Keratinocyte (primary cell): Measurements from ENCODE around the gene PLXND1. TPM values are rescaled to one million over a fixed set of nuclear protein-coding genes. Genes with fewer than 3 reads are reported as not detected.

ENCODE experiments used
- DNase-seq: peaks from one replicate; pipeline ENCODE4 v3.0.0-alpha.2; 2011; ENCODE audit warnings: low read depth, missing footprints, low spot score
- FAIRE-seq: peaks from 2 replicates; lab custom pipeline; 2011; peaks lifted over from hg19 to GRCh38; lab: Jason Lieb, UNC
- H2AFZ ChIP-seq: 2 replicates; pipeline ENCODE4 v1.6.0; 2012; ENCODE audit warnings: low read length, control low read depth, inconsistent platforms; ENCODE audit not compliant: control insufficient read depth
- H3K27ac ChIP-seq: 2 replicates; pipeline ENCODE4 v1.5.1; 2011; ENCODE audit warnings: low read length; ENCODE audit not compliant: control insufficient read depth, insufficient read depth
- H3K27me3 ChIP-seq: 3 replicates; pipeline ENCODE4 v1.6.0; 2011; ENCODE audit warnings: low read length; ENCODE audit not compliant: control insufficient read depth, insufficient read depth; ENCODE audit errors: extremely low read depth
- H3K36me3 ChIP-seq, 2 experiments: 2 replicates in 1 of 2; 3 replicates in 1 of 2; pipeline ENCODE4 v1.5.1; 2011; ENCODE audit warnings: low read length in 2 of 2, mild to moderate bottlenecking in 1 of 2; ENCODE audit not compliant: control insufficient read depth in 2 of 2, insufficient read depth in 2 of 2; ENCODE audit errors: extremely low read depth in 1 of 2
- H3K4me1 ChIP-seq: 3 replicates; pipeline ENCODE4 v1.5.1; 2011; ENCODE audit warnings: low read length; ENCODE audit not compliant: control insufficient read depth, insufficient read depth; ENCODE audit errors: extremely low read depth
- H3K4me2 ChIP-seq: 3 replicates; pipeline ENCODE4 v1.6.0; 2011; ENCODE audit warnings: low read depth, low read length; ENCODE audit not compliant: control insufficient read depth, insufficient read depth; ENCODE audit errors: extremely low read depth
- H3K4me3 ChIP-seq, 3 experiments: fragments of 200-600 bp in 1 of 3; sonication (generic) in 1 of 3; 2 replicates in 2 of 3; 3 replicates in 1 of 3; pipeline ENCODE4 v1.5.1; 2011 to 2016; ENCODE audit warnings: low read length in 3 of 3, mild to moderate bottlenecking in 3 of 3, control low read depth in 2 of 3, inconsistent platforms in 1 of 3, low read depth in 1 of 3, mixed read lengths in 1 of 3, mixed run types in 1 of 3, moderate library complexity in 1 of 3; ENCODE audit not compliant: control insufficient read depth in 2 of 3, insufficient read depth in 2 of 3; ENCODE audit errors: extremely low read depth in 1 of 3
- H3K79me2 ChIP-seq: 2 replicates; pipeline ENCODE4 v1.6.0; 2012; ENCODE audit warnings: low read length; ENCODE audit not compliant: control insufficient read depth, insufficient read depth
- H3K9ac ChIP-seq: 3 replicates; pipeline ENCODE4 v1.6.0; 2011; ENCODE audit warnings: low read length; ENCODE audit not compliant: control insufficient read depth, insufficient read depth; ENCODE audit errors: extremely low read depth
- H3K9me1 ChIP-seq: 3 replicates; pipeline ENCODE4 v1.6.0; 2011; ENCODE audit warnings: low read length; ENCODE audit not compliant: control insufficient read depth, insufficient read depth; ENCODE audit errors: extremely low read depth
- H3K9me3 ChIP-seq: 2 replicates; pipeline ENCODE4 v1.5.1; 2012; ENCODE audit warnings: low read depth, low read length; ENCODE audit not compliant: control insufficient read depth
- H4K20me1 ChIP-seq: 3 replicates; pipeline ENCODE4 v1.6.0; 2011; ENCODE audit warnings: low read length; ENCODE audit not compliant: control insufficient read depth, insufficient read depth; ENCODE audit errors: extremely low read depth
- CTCF ChIP-seq, 3 experiments: IDR thresholded peaks in 1 of 3; conservative IDR thresholded peaks in 1 of 3; optimal IDR thresholded peaks in 1 of 3; 2 replicates in 2 of 3; 3 replicates in 1 of 3; pipeline versions ENCODE3 to v1.5.1; 2011; ENCODE audit warnings: low read length in 3 of 3, mild to moderate bottlenecking in 3 of 3, moderate library complexity in 2 of 3, control low read depth in 1 of 3, inconsistent platforms in 1 of 3; ENCODE audit not compliant: insufficient read depth in 2 of 3; ENCODE audit errors: extremely low read depth in 1 of 3
- EZH2 ChIP-seq: IDR thresholded peaks from one replicate; pipeline ENCODE4 v1.6.1; 2012; ENCODE audit warnings: inconsistent platforms, mild to moderate bottlenecking, low read length, moderate library complexity
- dilution Hi-C: fragments of 300-500 bp; cut with MboI; formaldehyde crosslinking; loops from one replicate; pipeline ENCODE4 v1.7.0; 2020; ENCODE audit warnings: low sequenced_read_pairs; ENCODE audit not compliant: extremely low pct_ligation_motif_present
- polyA plus RNA-seq, 5 experiments: library from polyadenylated mRNA; depleted of rRNA in 3 of 5; stranded (reverse) in 3 of 5; stranded (forward) in 1 of 5; unstranded in 1 of 5; fragments of >200 nt; gene quantifications; 1 replicate in 1 of 5; 2 replicates in 3 of 5; 3 replicates in 1 of 5; pipeline versions ENCODE4 v1.2.1 to v1.2.3, GENCODE V29; 2011 to 2012; ENCODE audit warnings: missing spikeins in 2 of 5, low read depth in 1 of 5, low replicate concordance in 1 of 5

PLXND1 gene
- polyA plus RNA-seq, 1 donor (not counting 4 experiments of a cell fraction or from before 2014, with no cell fraction given): 0.09 TPM

GRCh38 chr3:129602309-129602708 lies 4.2 kb downstream of the PLXND1 start:
- Histone ChIP-seq H3K27ac (no peak overlapping the region), H3K79me2 (no peaks in the 10 kb centered on the region), H2AFZ (no peak overlapping the region), H3K9me3 (no peaks in the 10 kb centered on the region), H3K36me3 (no peaks in the 10 kb centered on the region), H3K4me3 (no peak overlapping the region), H4K20me1 (peaks cover 3% of the 10 kb centered on the region), H3K9me1 (no peaks in the 10 kb centered on the region), H3K4me2 (no peak overlapping the region), H3K9ac (no peak overlapping the region), H3K27me3 (peaks cover 37% of the 10 kb centered on the region), H3K4me1 (no peaks in the 10 kb centered on the region)
- FAIRE-seq (no peak), DNase-seq (no peak)
- no peak for TF ChIP-seq CTCF (optimal IDR thresholded peaks at IDR 0.05 in 1 of 3, IDR thresholded peaks at IDR 0.05 in 1 of 3, conservative IDR thresholded peaks at IDR 0.05 in 1 of 3; ENCODE audit: extremely low read depth in 1 of 3, insufficient read depth in 2 of 3, low read length in 3 of 3)
- TF ChIP-seq EZH2: no peak
- dilution Hi-C loops: no loop called here

GRCh38 chr3:129601713-129602112 lies 4.8 kb downstream of the PLXND1 start:
- DNase-seq: no peak
- H3K9me3 ChIP-seq: no peaks in the 10 kb centered on the region
- H3K9ac ChIP-seq: no peak overlapping the region
- no peaks in the 10 kb centered on the region for H3K9me1 ChIP-seq
- H3K79me2 ChIP-seq: no peaks in the 10 kb centered on the region
- no peak for TF ChIP-seq EZH2
- no peak for TF ChIP-seq CTCF (optimal IDR thresholded peaks at IDR 0.05 in 1 of 3, IDR thresholded peaks at IDR 0.05 in 1 of 3, conservative IDR thresholded peaks at IDR 0.05 in 1 of 3; ENCODE audit: extremely low read depth in 1 of 3, insufficient read depth in 2 of 3, low read length in 3 of 3)
- H2AFZ ChIP-seq: no peak overlapping the region
- H3K4me1 ChIP-seq: no peaks in the 10 kb centered on the region
- dilution Hi-C loops: no loop called here
- FAIRE-seq: no peak
- H3K27ac ChIP-seq: no peak overlapping the region
- no peaks in the 10 kb centered on the region for H3K36me3 ChIP-seq
- H3K4me3 ChIP-seq: no peak overlapping the region
- H4K20me1 ChIP-seq: peaks cover 3% of the 10 kb centered on the region
- peaks cover 31% of the 10 kb centered on the region for H3K27me3 ChIP-seq
- no peak overlapping the region for H3K4me2 ChIP-seq
